OCI-LY7 (cell line): Measurements from ENCODE around the gene FRMPD3. TPM values are rescaled to one million over a fixed set of nuclear protein-coding genes. Genes with fewer than 3 reads are reported as not detected.

Source experiments
- BruUV-seq: library from RNA; stranded (reverse); fragments of 400-500 nt; replicated peaks from 2 replicates; lab custom pipeline; 2021; lab: Mats Ljungman, UMichigan
- CTCF ChIA-PET: fragments of 300-600 bp; sonication (Branson Sonifier 250); formaldehyde crosslinking; loops from one replicate; lab custom pipeline; 2022; ENCODE audit warnings: antibody characterized with exemption; ENCODE audit not compliant: unreplicated experiment; lab: Charles Lee
- POLR2A ChIA-PET: fragments of 300-600 bp; sonication (Branson Sonifier 250); formaldehyde crosslinking; loops from one replicate; lab custom pipeline; 2022; ENCODE audit warnings: antibody characterized with exemption; lab: Charles Lee
- DNase-seq: peaks from one replicate; pipeline ENCODE4 v3.0.0-alpha.2; 2015; ENCODE audit warnings: low spot score
- H2AFZ ChIP-seq: fragments of 200-600 bp; sonication (generic), shearing (Covaris generic); 2 replicates; pipeline ENCODE4 v1.6.1; 2014; ENCODE audit warnings: mild to moderate bottlenecking, antibody characterized with exemption, low read length, moderate library complexity
- H3K27ac ChIP-seq: fragments of 200-600 bp; sonication (generic); 2 replicates; pipeline ENCODE4 v1.5.1; 2014; ENCODE audit warnings: mixed run types, low read depth, mild to moderate bottlenecking, moderate library complexity, low read length, inconsistent platforms; ENCODE audit not compliant: poor library complexity, severe bottlenecking
- H3K36me3 ChIP-seq: fragments of 200-600 bp; sonication (generic); 2 replicates; pipeline ENCODE4 v1.6.1; 2014; ENCODE audit warnings: mild to moderate bottlenecking, antibody characterized with exemption, low read length, moderate library complexity, mixed read lengths; ENCODE audit not compliant: insufficient read depth
- H3K4me1 ChIP-seq: fragments of 200-600 bp; sonication (generic); 2 replicates; pipeline ENCODE4 v1.5.1; 2014; ENCODE audit warnings: mild to moderate bottlenecking, low read length; ENCODE audit not compliant: insufficient read depth, poor library complexity, severe bottlenecking
- H3K4me2 ChIP-seq: fragments of 200-600 bp; sonication (generic); 2 replicates; pipeline ENCODE4 v1.6.1; 2014; ENCODE audit warnings: mild to moderate bottlenecking, low read length
- H3K4me3 ChIP-seq: fragments of 200-600 bp; sonication (generic); 2 replicates; pipeline ENCODE4 v1.5.1; 2014; ENCODE audit warnings: mild to moderate bottlenecking, low read depth, low read length; ENCODE audit not compliant: poor library complexity, severe bottlenecking
- H3K79me2 ChIP-seq: fragments of 200-600 bp; sonication (generic); 2 replicates; pipeline ENCODE4 v1.6.1; 2016; ENCODE audit warnings: low read depth, mild to moderate bottlenecking, low read length, moderate library complexity, mixed read lengths; ENCODE audit not compliant: insufficient read depth
- H3K9me2 ChIP-seq: fragments of 200-600 bp; sonication (generic); 2 replicates; pipeline ENCODE4 v1.6.1; 2016; ENCODE audit warnings: mild to moderate bottlenecking, low read length, mixed read lengths; ENCODE audit not compliant: insufficient read depth
- H3K9me3 ChIP-seq: fragments of 200-600 bp; sonication (generic); 2 replicates; pipeline ENCODE4 v1.6.1; 2014; ENCODE audit warnings: mild to moderate bottlenecking, mixed run types, low read length, mixed read lengths
- H4K20me1 ChIP-seq: fragments of 200-600 bp; sonication (generic); 2 replicates; pipeline ENCODE4 v1.6.1; 2014; ENCODE audit warnings: mild to moderate bottlenecking, antibody characterized with exemption, low read length, moderate library complexity, mixed read lengths; ENCODE audit not compliant: insufficient read depth
- EZH2phosphoT487 ChIP-seq: fragments of 200-600 bp; sonication (generic); IDR thresholded peaks from 2 replicates; pipeline ENCODE4 v1.6.1; 2018; ENCODE audit warnings: low read depth, borderline replicate concordance, mild to moderate bottlenecking, mixed run types, antibody characterized with exemption, low read length, moderate library complexity, mixed read lengths
- intact Hi-C: fragments of 100-400 bp; cut with micrococcal nuclease; formaldehyde crosslinking; loops from one replicate; pipeline ENCODE4 v1.10.0; 2022; ENCODE audit not compliant: unreplicated experiment
- total RNA-seq, 2 experiments: library from RNA; depleted of rRNA in 1 of 2; stranded (reverse); fragments of >200 nt in 1 of 2; shearing (Covaris generic) in 1 of 2; gene quantifications; 2 replicates each; pipeline ENCODE4 v1.2.3, GENCODE V29; 2014 to 2022
- TF ChIP-seq, protein P1 (sequence below): fragments of 200-600 bp; sonication (generic); conservative IDR thresholded peaks from 2 replicates; pipeline ENCODE4 v1.5.1; 2014; ENCODE audit warnings: mild to moderate bottlenecking, antibody characterized with exemption, low read length, moderate library complexity, mixed read lengths

Gene FRMPD3
- total RNA-seq, 2 experiments from 2014 or later = 6.5 to 12.3 TPM

- DNase-seq = peak; percentile 64
- no peaks in the 10 kb centered on the region for H3K9me2 ChIP-seq
- H3K4me2 ChIP-seq = peak overlapping the region; percentile 77
- H3K4me1 ChIP-seq = peaks cover 65% of the 10 kb centered on the region
- H4K20me1 ChIP-seq = no peaks in the 10 kb centered on the region
- intact Hi-C loops = loop anchor here (2.0 to 5.0 kb wide), 3 partner anchors 19 to 177 kb away; partner anchors contain the start of gene PRPS1
- peak overlapping the region; percentile 73 for H3K4me3 ChIP-seq
- TF ChIP-seq, protein P1, sequence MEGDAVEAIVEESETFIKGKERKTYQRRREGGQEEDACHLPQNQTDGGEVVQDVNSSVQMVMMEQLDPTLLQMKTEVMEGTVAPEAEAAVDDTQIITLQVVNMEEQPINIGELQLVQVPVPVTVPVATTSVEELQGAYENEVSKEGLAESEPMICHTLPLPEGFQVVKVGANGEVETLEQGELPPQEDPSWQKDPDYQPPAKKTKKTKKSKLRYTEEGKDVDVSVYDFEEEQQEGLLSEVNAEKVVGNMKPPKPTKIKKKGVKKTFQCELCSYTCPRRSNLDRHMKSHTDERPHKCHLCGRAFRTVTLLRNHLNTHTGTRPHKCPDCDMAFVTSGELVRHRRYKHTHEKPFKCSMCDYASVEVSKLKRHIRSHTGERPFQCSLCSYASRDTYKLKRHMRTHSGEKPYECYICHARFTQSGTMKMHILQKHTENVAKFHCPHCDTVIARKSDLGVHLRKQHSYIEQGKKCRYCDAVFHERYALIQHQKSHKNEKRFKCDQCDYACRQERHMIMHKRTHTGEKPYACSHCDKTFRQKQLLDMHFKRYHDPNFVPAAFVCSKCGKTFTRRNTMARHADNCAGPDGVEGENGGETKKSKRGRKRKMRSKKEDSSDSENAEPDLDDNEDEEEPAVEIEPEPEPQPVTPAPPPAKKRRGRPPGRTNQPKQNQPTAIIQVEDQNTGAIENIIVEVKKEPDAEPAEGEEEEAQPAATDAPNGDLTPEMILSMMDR = no peak
- no peak for TF ChIP-seq EZH2phosphoT487
- H3K79me2 ChIP-seq = peaks cover 53% of the 10 kb centered on the region
- H3K36me3 ChIP-seq = no peaks in the 10 kb centered on the region
- no TSS peak for BruUV-seq
- H3K9me3 ChIP-seq = no peaks in the 10 kb centered on the region
- ChIA-PET POLR2A (interaction anchor here (1.2 to 5.7 kb wide), 3 partner anchors 9 to 176 kb away, joined by 4 to 42 read pairs (median 5); partner anchors contain the start of gene PRPS1), CTCF (interaction anchor here (0.8 to 2.0 kb wide), 3 partner anchors 11 to 19 kb away, joined by 4 to 11 read pairs (median 5); no protein-coding TSS in a partner anchor)
- H3K27ac ChIP-seq = peak overlapping the region; percentile 86
- peak overlapping the region; percentile 12; the same call in 1 of the 2 replicates for H2AFZ ChIP-seq
These were observed 2.3 kb downstream of the FRMPD3 start for GRCh38 chrX:107451731-107452130.

GRCh38 chrX:107452581-107452980 is 3.1 kb downstream of the FRMPD3 start:
- H3K4me1 ChIP-seq = peaks cover 56% of the 10 kb centered on the region
- H3K4me2 ChIP-seq = peak overlapping the region; percentile 77
- BruUV-seq = no TSS peak

More at GRCh38 chrX:107452581-107452980, 3.1 kb downstream of the FRMPD3 start:
- POLR2A ChIA-PET = interaction anchor here (1.0 to 5.7 kb wide), 3 partner anchors 10 to 248 kb away, joined by 3 to 42 read pairs (median 3); no protein-coding TSS in a partner anchor
- no peak for TF ChIP-seq EZH2phosphoT487
- TF ChIP-seq, protein P1 = no peak
- Histone ChIP-seq H4K20me1 (no peaks in the 10 kb centered on the region), H3K9me3 (no peaks in the 10 kb centered on the region), H3K36me3 (no peaks in the 10 kb centered on the region), H3K4me3 (peak overlapping the region; percentile 73), H3K79me2 (peaks cover 57% of the 10 kb centered on the region), H3K27ac (peak overlapping the region; percentile 86), H2AFZ (no peak overlapping the region), H3K9me2 (no peaks in the 10 kb centered on the region)
- intact Hi-C loops = loop anchor here (2.0 to 5.0 kb wide), 2 partner anchors 90 to 176 kb away; partner anchors contain the start of gene PRPS1
- CTCF ChIA-PET = no interaction called here
- DNase-seq = no peak
